ENCODE results near the gene SGO2. TPM values are rescaled to one million over a fixed set of nuclear protein-coding genes. Genes with fewer than 3 reads are reported as not detected.

SGO2 gene
- total and polyA plus RNA-seq, 2 of the 13 experiments (the other 11 are each of a cell fraction or from before 2014, with no cell fraction given): 5.1 to 16.2 TPM

DNA sequence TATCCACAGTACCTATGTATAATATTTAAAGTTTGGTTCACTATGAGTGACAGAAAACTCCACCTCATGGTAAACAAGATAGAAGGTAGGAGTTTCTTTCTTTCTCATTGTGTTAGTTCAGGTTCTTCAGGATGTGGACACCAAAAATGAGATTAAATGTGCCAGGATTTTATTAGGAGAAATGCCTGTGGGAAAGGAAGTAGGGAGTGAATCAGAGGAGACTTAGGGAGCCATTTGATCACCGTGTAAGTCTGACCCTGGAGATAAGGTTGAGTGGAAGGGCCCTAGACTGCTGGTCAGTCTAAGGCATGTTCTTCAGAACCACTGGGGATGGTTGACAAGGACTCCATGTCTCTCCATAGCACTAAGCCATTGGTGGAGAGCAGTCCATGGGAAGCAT is 67.9 kb downstream of the SGO2 start:
- Histone ChIP-seq H3K27me3 (ENCODE audit: control insufficient read depth in 1 of 2, insufficient read depth in 2 of 2, low read length in 2 of 2) (no peaks in the 10 kb centered on the region), H3K79me2 (ENCODE audit: insufficient read depth, low read length) (no peaks in the 10 kb centered on the region), H3K9ac (ENCODE audit: insufficient read depth, low read depth, low read length) (no peak overlapping the region), H3K4me1 (ENCODE audit: insufficient read depth, low read length) (peaks cover 33% of the 10 kb centered on the region), H3K9me3 (ENCODE audit: low read length) (no peaks in the 10 kb centered on the region), H4K20me1 (ENCODE audit: insufficient read depth, low read length) (no peaks in the 10 kb centered on the region), H3K4me3 (replicated peaks in 1 of 3; ENCODE audit: insufficient read depth in 1 of 3, low read depth in 2 of 3, low read length in 3 of 3) (no peak overlapping the region), H3K4me2 (ENCODE audit: low read depth, low read length) (no peak overlapping the region), H3K36me3 (replicated peaks in 1 of 2; ENCODE audit: control insufficient read depth in 1 of 2, insufficient read depth in 2 of 2, low read length in 2 of 2) (no peaks in the 10 kb centered on the region), H2AFZ (ENCODE audit: low read length) (no peak overlapping the region), H3K27ac (ENCODE audit: extremely low read length, insufficient read depth, low read length) (no peak overlapping the region)
- ChIA-PET POLR2A (interaction anchor here (2.5 to 3.4 kb wide), 2 partner anchors 8 to 10 kb away, joined by 7 to 13 read pairs; partner anchors contain the start of gene AOX1), CTCF (ENCODE audit: low intra/inter-chr PET ratio, low total read pairs) (no interaction called here)
- intact Hi-C loops (cut with micrococcal nuclease; ENCODE audit: unreplicated experiment): no loop called here
- no peak for TF ChIP-seq TBP (CRISPR knock-in tag; IDR thresholded peaks at IDR 0.05)
- no peak for TF ChIP-seq SALL2 (CRISPR knock-in tag; IDR thresholded peaks at IDR 0.05)
- no peak for TF ChIP-seq SMAD1 (CRISPR knock-in tag; IDR thresholded peaks at IDR 0.05; ENCODE audit: borderline replicate concordance, low read depth)
- no peak for TF ChIP-seq KDM6A (CRISPR knock-in tag; IDR thresholded peaks at IDR 0.05; ENCODE audit: low read depth)
- TF ChIP-seq NCOA1 (CRISPR knock-in tag; IDR thresholded peaks at IDR 0.05): no peak
- TF ChIP-seq ZNF451 (CRISPR knock-in tag; IDR thresholded peaks at IDR 0.05): no peak
- BruUV-seq (replicated peaks): no TSS peak
- in situ Hi-C loops (cut with HindIII; ENCODE audit: extremely low pct_ligation_motif_present, low pct_unique_long_range_greater_than_20kb): no loop called here
- 71% methylated on average over 1 of the region's 1 CpG for WGBS (ENCODE audit: low lambda C conversion rate)
- ATAC-seq: no peak
- no peak for FAIRE-seq
- no peak for DNase-seq (ENCODE audit: low spot score)

DNA sequence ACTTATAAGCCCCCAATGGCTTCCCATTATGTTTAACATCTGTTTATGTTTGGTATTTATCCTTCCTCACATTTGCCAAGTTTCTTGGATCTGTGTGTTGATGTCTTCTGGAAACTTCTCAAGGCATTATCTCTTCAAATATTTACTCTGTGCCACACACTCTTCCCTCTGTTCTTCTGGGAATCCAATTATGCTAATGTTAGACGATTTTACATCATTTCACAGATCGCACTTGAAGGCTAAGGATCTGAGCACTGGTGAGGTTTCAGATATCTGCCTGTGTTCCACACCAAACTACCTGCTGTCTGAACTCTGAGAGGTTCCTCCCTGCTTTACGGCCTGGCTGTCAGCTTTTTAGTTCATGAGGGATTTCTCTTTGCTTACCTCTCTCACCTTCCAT is 69.9 kb downstream of the SGO2 start:
- 68% methylated on average over 3 of the region's 3 CpGs for WGBS (ENCODE audit: low lambda C conversion rate)
- Histone ChIP-seq H3K4me3 (replicated peaks in 1 of 3; ENCODE audit: insufficient read depth in 1 of 3, low read depth in 2 of 3, low read length in 3 of 3) (no peak overlapping the region), H3K9me3 (ENCODE audit: low read length) (no peaks in the 10 kb centered on the region), H3K9ac (ENCODE audit: insufficient read depth, low read depth, low read length) (no peak overlapping the region), H2AFZ (ENCODE audit: low read length) (no peak overlapping the region), H3K27me3 (ENCODE audit: control insufficient read depth in 1 of 2, insufficient read depth in 2 of 2, low read length in 2 of 2) (no peaks in the 10 kb centered on the region), H3K36me3 (replicated peaks in 1 of 2; ENCODE audit: control insufficient read depth in 1 of 2, insufficient read depth in 2 of 2, low read length in 2 of 2) (no peaks in the 10 kb centered on the region), H3K4me2 (ENCODE audit: low read depth, low read length) (no peak overlapping the region), H3K79me2 (ENCODE audit: insufficient read depth, low read length) (no peaks in the 10 kb centered on the region), H3K27ac (ENCODE audit: extremely low read length, insufficient read depth, low read length) (no peak overlapping the region), H4K20me1 (ENCODE audit: insufficient read depth, low read length) (no peaks in the 10 kb centered on the region), H3K4me1 (ENCODE audit: insufficient read depth, low read length) (peaks cover 33% of the 10 kb centered on the region)
- CTCF ChIA-PET (ENCODE audit: low intra/inter-chr PET ratio, low total read pairs): no interaction called here
- FAIRE-seq (no peak), ATAC-seq (no peak), DNase-seq (ENCODE audit: low spot score) (no peak)
- in situ Hi-C loops (cut with HindIII; ENCODE audit: extremely low pct_ligation_motif_present, low pct_unique_long_range_greater_than_20kb) (no loop called here), intact Hi-C loops (cut with micrococcal nuclease; ENCODE audit: unreplicated experiment) (no loop called here)
- POLR2A ChIA-PET: interaction anchor here (1.8 to 3.4 kb wide), 2 partner anchors 8 to 10 kb away, joined by 7 to 13 read pairs; partner anchors contain the start of gene AOX1
- BruUV-seq (replicated peaks): no TSS peak
- TF ChIP-seq, protein P1, sequence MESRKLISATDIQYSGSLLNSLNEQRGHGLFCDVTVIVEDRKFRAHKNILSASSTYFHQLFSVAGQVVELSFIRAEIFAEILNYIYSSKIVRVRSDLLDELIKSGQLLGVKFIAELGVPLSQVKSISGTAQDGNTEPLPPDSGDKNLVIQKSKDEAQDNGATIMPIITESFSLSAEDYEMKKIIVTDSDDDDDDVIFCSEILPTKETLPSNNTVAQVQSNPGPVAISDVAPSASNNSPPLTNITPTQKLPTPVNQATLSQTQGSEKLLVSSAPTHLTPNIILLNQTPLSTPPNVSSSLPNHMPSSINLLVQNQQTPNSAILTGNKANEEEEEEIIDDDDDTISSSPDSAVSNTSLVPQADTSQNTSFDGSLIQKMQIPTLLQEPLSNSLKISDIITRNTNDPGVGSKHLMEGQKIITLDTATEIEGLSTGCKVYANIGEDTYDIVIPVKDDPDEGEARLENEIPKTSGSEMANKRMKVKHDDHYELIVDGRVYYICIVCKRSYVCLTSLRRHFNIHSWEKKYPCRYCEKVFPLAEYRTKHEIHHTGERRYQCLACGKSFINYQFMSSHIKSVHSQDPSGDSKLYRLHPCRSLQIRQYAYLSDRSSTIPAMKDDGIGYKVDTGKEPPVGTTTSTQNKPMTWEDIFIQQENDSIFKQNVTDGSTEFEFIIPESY (CRISPR knock-in tag; IDR thresholded peaks at IDR 0.05): no peak
- TF ChIP-seq ZNF792 (CRISPR knock-in tag; IDR thresholded peaks at IDR 0.05) (no peak), SP1 (IDR thresholded peaks at IDR 0.05) (no peak), SP1 (CRISPR knock-in tag; IDR thresholded peaks at IDR 0.05) (no peak), SKI (IDR thresholded peaks at IDR 0.05; ENCODE audit: partially characterized antibody) (no peak), HHEX (CRISPR knock-in tag; IDR thresholded peaks at IDR 0.05) (no peak), ZMYM4 (CRISPR knock-in tag; IDR thresholded peaks at IDR 0.05) (no peak)

All from HepG2 (cell line).